Panc1 (cell line): ENCODE measurements around the gene CERS1. TPM values are rescaled to one million over a fixed set of nuclear protein-coding genes. Genes with fewer than 3 reads are reported as not detected.

ENCODE experiments used
- ATAC-seq: fragments of 200-7000 bp; cut with Tn5 transposase; 2 replicates; pipeline ENCODE4 v1.9.1; 2020; ENCODE audit warnings: mild to moderate bottlenecking, moderate library complexity
- BruUV-seq: library from RNA; stranded (reverse); fragments of 400-500 nt; replicated peaks from 2 replicates; lab custom pipeline; 2021; lab: Mats Ljungman, UMichigan
- CTCF ChIA-PET: fragments of 300-600 bp; sonication (Branson Sonifier 250); formaldehyde crosslinking; loops from one replicate; lab custom pipeline; 2022; ENCODE audit warnings: antibody characterized with exemption; lab: Charles Lee
- POLR2A ChIA-PET: fragments of 300-600 bp; sonication (Branson Sonifier 250); formaldehyde crosslinking; loops from one replicate; lab custom pipeline; 2022; ENCODE audit warnings: antibody characterized with exemption; lab: Charles Lee
- DNase-seq: peaks from one replicate; pipeline ENCODE4 v3.0.0-alpha.2; 2010; ENCODE audit warnings: low read depth, low spot score
- H3K27ac ChIP-seq: 2 replicates; pipeline ENCODE4 v1.5.1; 2011; ENCODE audit warnings: mild to moderate bottlenecking, low read length, inconsistent platforms
- H3K27me3 ChIP-seq: fragments of 200-500 bp; sonication (Bioruptor generic); 2 replicates; pipeline ENCODE4 v1.6.0; 2014; ENCODE audit warnings: low read length, inconsistent platforms; ENCODE audit not compliant: control insufficient read depth, insufficient read depth
- H3K36me3 ChIP-seq: fragments of 200-500 bp; sonication (Bioruptor generic); 2 replicates; pipeline ENCODE4 v1.5.1; 2014; ENCODE audit warnings: inconsistent platforms, mild to moderate bottlenecking, low read length, moderate library complexity; ENCODE audit not compliant: control insufficient read depth, insufficient read depth
- H3K4me1 ChIP-seq: 2 replicates; pipeline ENCODE4 v1.5.1; 2011; ENCODE audit warnings: inconsistent platforms, mild to moderate bottlenecking, low read length, moderate library complexity; ENCODE audit not compliant: control insufficient read depth, insufficient read depth
- H3K4me3 ChIP-seq, 2 experiments: 2 replicates each; pipeline ENCODE4 v1.5.1; 2011 to 2012; ENCODE audit warnings: low read depth in 2 of 2, low read length in 2 of 2, mild to moderate bottlenecking in 2 of 2, inconsistent platforms in 1 of 2, moderate library complexity in 1 of 2
- H3K9me3 ChIP-seq: fragments of 200-500 bp; sonication (Bioruptor generic); 2 replicates; pipeline ENCODE4 v1.5.1; 2014; ENCODE audit warnings: low read depth, mild to moderate bottlenecking, inconsistent platforms, low read length, moderate library complexity; ENCODE audit not compliant: control insufficient read depth, insufficient read depth
- CTCF ChIP-seq: fragments of 450-650 bp; IDR thresholded peaks from 2 replicates; pipeline ENCODE4 v1.5.1; 2017; ENCODE audit warnings: mild to moderate bottlenecking
- POLR2AphosphoS5 ChIP-seq: IDR thresholded peaks from 2 replicates; pipeline ENCODE4 v1.6.1; 2012; ENCODE audit warnings: mild to moderate bottlenecking, low read depth, low read length, moderate library complexity
- REST ChIP-seq, 2 experiments: IDR thresholded peaks; 2 replicates each; pipeline ENCODE4 v1.6.1; 2011 to 2012; ENCODE audit warnings: low read depth in 2 of 2, control low read depth in 1 of 2, low read length in 1 of 2, mild to moderate bottlenecking in 1 of 2, moderate library complexity in 1 of 2; ENCODE audit not compliant: insufficient read depth in 1 of 2
- SIN3A ChIP-seq: IDR thresholded peaks from 2 replicates; pipeline ENCODE4 v1.6.1; 2012; ENCODE audit warnings: low read depth, mild to moderate bottlenecking, low read length, moderate library complexity, borderline replicate concordance; ENCODE audit not compliant: insufficient read depth
- TCF7L2 ChIP-seq: IDR thresholded peaks from 2 replicates; pipeline ENCODE4 v1.6.1; 2011; ENCODE audit warnings: mild to moderate bottlenecking, low read depth, low read length, inconsistent platforms
- in situ Hi-C: cut with HindIII; loops from 2 replicates; pipeline ENCODE4 v1.10.0; 2016; ENCODE audit warnings: low sequenced_read_pairs, low pct_unique_long_range_greater_than_20kb
- intact Hi-C: fragments of 100-400 bp; cut with micrococcal nuclease; formaldehyde crosslinking; loops from one replicate; pipeline ENCODE4 v1.10.0; 2022; ENCODE audit not compliant: unreplicated experiment
- total RNA-seq: library from RNA; stranded (reverse); gene quantifications from one replicate; pipeline ENCODE4 v1.2.1, GENCODE V29; 2021; ENCODE audit not compliant: unreplicated experiment

Gene CERS1
- total RNA-seq, 1 experiment from 2014 or later = 4.5 TPM

GRCh38 chr19:18906605-18907519, 10.9 kb upstream of the CERS1 start:
- TF ChIP-seq POLR2AphosphoS5 = no peak
- TF ChIP-seq SIN3A = no peak
- no peak for TF ChIP-seq TCF7L2
- no peak for TF ChIP-seq CTCF
- no peak for TF ChIP-seq REST (IDR thresholded peaks at IDR 0.05; ENCODE audit: insufficient read depth in 1 of 2, low read depth in 2 of 2, low read length in 1 of 2)
- intact Hi-C loops (no loop called here), in situ Hi-C loops (no loop called here)
- Histone ChIP-seq H3K9me3 (no peaks in the 10 kb centered on the region), H3K27ac (no peak overlapping the region), H3K4me1 (no peaks in the 10 kb centered on the region), H3K4me3 (no peak overlapping the region), H3K36me3 (no peaks in the 10 kb centered on the region), H3K27me3 (no peaks in the 10 kb centered on the region)
- ATAC-seq (no peak), DNase-seq (no peak)
- BruUV-seq = no TSS peak
- ChIA-PET CTCF (no interaction called here), POLR2A (no interaction called here)

- no peaks in the 10 kb centered on the region for H3K36me3 ChIP-seq
- no peak overlapping the region for H3K4me3 ChIP-seq
- BruUV-seq = no TSS peak
- in situ Hi-C loops (no loop called here), intact Hi-C loops (no loop called here)
- DNase-seq (no peak), ATAC-seq (no peak)
- no peaks in the 10 kb centered on the region for H3K9me3 ChIP-seq
- no peaks in the 10 kb centered on the region for H3K4me1 ChIP-seq
- no peak overlapping the region for H3K27ac ChIP-seq
- POLR2A ChIA-PET = no interaction called here
- no peak for TF ChIP-seq TCF7L2
- TF ChIP-seq SIN3A = no peak
- TF ChIP-seq POLR2AphosphoS5 = no peak
- TF ChIP-seq REST (IDR thresholded peaks at IDR 0.05; ENCODE audit: insufficient read depth in 1 of 2, low read depth in 2 of 2, low read length in 1 of 2) = no peak
- TF ChIP-seq CTCF = no peak
- no peaks in the 10 kb centered on the region for H3K27me3 ChIP-seq
- CTCF ChIA-PET = no interaction called here
These were observed 9.7 kb upstream of the CERS1 start for GRCh38 chr19:18905513-18906236.
